ENCODE data around the gene TMEM250.
"Not testable (repeated sequence)": the region's sequence is repeated elsewhere in the genome, so short reads cannot be mapped to it uniquely, and the experiment has no call there.

DNA sequence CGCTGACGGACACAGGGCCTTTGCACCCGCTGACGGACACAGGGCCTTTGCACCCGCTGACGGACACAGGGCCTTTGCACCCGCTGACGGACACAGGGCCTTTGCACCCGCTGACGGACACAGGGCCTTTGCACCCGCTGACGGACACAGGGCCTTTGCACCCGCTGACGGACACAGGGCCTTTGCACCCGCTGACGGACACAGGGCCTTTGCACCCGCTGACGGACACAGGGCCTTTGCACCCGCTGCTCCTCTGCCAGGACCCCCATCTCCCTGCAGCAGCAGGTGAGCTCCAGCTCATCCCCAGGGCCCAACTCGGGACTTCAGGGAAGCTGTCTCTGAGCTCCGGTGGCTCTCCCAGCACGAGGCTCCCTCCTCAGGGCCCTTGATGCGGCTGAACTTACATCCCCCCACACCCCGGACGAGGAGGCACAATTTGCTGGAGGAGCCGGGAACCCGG, 17.0 kb downstream of the TMEM250 start:
- TF ChIP-seq EZH2 (IDR thresholded peaks at IDR 0.05; ENCODE audit: borderline replicate concordance, low read length), result not testable (repeated sequence)
- TF ChIP-seq, protein P1, sequence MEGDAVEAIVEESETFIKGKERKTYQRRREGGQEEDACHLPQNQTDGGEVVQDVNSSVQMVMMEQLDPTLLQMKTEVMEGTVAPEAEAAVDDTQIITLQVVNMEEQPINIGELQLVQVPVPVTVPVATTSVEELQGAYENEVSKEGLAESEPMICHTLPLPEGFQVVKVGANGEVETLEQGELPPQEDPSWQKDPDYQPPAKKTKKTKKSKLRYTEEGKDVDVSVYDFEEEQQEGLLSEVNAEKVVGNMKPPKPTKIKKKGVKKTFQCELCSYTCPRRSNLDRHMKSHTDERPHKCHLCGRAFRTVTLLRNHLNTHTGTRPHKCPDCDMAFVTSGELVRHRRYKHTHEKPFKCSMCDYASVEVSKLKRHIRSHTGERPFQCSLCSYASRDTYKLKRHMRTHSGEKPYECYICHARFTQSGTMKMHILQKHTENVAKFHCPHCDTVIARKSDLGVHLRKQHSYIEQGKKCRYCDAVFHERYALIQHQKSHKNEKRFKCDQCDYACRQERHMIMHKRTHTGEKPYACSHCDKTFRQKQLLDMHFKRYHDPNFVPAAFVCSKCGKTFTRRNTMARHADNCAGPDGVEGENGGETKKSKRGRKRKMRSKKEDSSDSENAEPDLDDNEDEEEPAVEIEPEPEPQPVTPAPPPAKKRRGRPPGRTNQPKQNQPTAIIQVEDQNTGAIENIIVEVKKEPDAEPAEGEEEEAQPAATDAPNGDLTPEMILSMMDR (IDR thresholded peaks at IDR 0.05; ENCODE audit: low read length), result not testable (repeated sequence)

Data from OCI-LY1 (cell line).